Activated T-helper 2 cell treated with anti-CD3 and anti-CD28 coated beads, Interferon-gamma antibody, Interleukin-2, Interleukin-4, amounts not matched to agents 10 μg/mL and 5 μg/mL and 100 μg/mL, durations not matched to agents 14 hours and 24 hours and 36 hours (primary cell): Measurements from ENCODE around the gene MIGA2. TPM values are rescaled to one million over a fixed set of nuclear protein-coding genes. Genes with fewer than 3 reads are reported as not detected.

ENCODE experiments used
- DNase-seq: peaks from one replicate; pipeline ENCODE4 v3.0.0; 2021; ENCODE audit warnings: low spot score
- H3K27ac Mint-ChIP-seq: one replicate; pipeline ENCODE4 v1.8.0; 2021; ENCODE audit warnings: mixed read lengths
- H3K27me3 Mint-ChIP-seq: one replicate; pipeline ENCODE4 v1.8.0; 2021; ENCODE audit warnings: low read depth, mixed read lengths
- H3K36me3 Mint-ChIP-seq: one replicate; pipeline ENCODE4 v1.8.0; 2021; ENCODE audit warnings: low read depth, mixed read lengths
- H3K4me1 Mint-ChIP-seq: one replicate; pipeline ENCODE4 v1.8.0; 2021; ENCODE audit warnings: low read depth, mixed read lengths
- H3K4me3 Mint-ChIP-seq: one replicate; pipeline ENCODE4 v1.8.0; 2021; ENCODE audit warnings: low read depth, mild to moderate bottlenecking, moderate library complexity, mixed read lengths
- H3K9me3 Mint-ChIP-seq: one replicate; pipeline ENCODE4 v1.8.0; 2021; ENCODE audit warnings: mixed read lengths
- intact Hi-C: fragments of 100-400 bp; cut with micrococcal nuclease; formaldehyde crosslinking; loops from one replicate; pipeline ENCODE4 v1.15.1; 2023
- total RNA-seq: library from RNA; stranded (reverse); gene quantifications from 2 replicates; pipeline ENCODE4 v1.2.3, GENCODE V29; 2022

MIGA2 gene
- total RNA-seq, 1 donor from 2014 or later = 41.7 TPM

DNA sequence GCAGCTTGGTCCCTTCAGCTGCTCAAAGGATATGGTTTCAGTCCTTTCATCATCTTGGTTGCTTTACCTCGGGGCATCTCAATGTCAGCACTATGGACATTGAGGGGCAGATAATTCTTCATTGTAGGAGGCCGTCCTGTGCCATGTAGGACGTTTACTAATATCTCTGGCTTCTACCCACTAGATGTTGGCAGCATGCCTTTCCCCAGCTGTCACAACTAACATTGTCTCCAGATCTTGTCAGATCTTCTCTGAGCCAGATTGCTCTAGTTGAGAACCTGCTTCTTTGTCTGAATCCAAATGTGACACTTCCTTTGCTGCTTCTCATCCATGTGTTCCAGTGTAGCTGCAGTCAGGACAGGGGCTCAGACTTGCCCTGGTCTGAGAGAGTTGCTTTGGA is 85.1 kb downstream of the MIGA2 start:
- no peaks in the 10 kb centered on the region for H3K9me3 Mint-ChIP-seq
- DNase-seq = no peak
- no peaks in the 10 kb centered on the region for H3K4me1 Mint-ChIP-seq
- H3K4me3 Mint-ChIP-seq = no peak overlapping the region
- H3K36me3 Mint-ChIP-seq = peaks cover 42% of the 10 kb centered on the region
- intact Hi-C loops = no loop called here
- H3K27me3 Mint-ChIP-seq = no peaks in the 10 kb centered on the region
- H3K27ac Mint-ChIP-seq = no peak overlapping the region

Other genes starting within 250 kb of the MIGA2 start
- gene TBC1D13, start 249.4 kb upstream of the MIGA2 start, total RNA-seq = 20.5 and 24.2 TPM in 2 replicates
- gene ENDOG, start 218.1 kb upstream of the MIGA2 start, total RNA-seq = 19.9 and 21.7 TPM in 2 replicates
- gene SPOUT1, start 206.8 kb upstream of the MIGA2 start, total RNA-seq = 126 and 127 TPM in 2 replicates
- 13.6 and 14.0 TPM in 2 replicates for gene KYAT1, start 154.7 kb upstream of the MIGA2 start, total RNA-seq
- gene LRRC8A, start 154.5 kb upstream of the MIGA2 start, total RNA-seq = 24.9 and 25.4 TPM in 2 replicates
- gene PHYHD1, start 115.6 kb upstream of the MIGA2 start, total RNA-seq = 0.44 and 0.68 TPM in 2 replicates
- gene DOLK, start 89.0 kb upstream of the MIGA2 start, total RNA-seq = 13.0 and 13.3 TPM in 2 replicates
- 161 and 175 TPM in 2 replicates for gene NUP188, start 88.9 kb upstream of the MIGA2 start, total RNA-seq
- 71.5 and 73.4 TPM in 2 replicates for gene SH3GLB2, start 8.3 kb upstream of the MIGA2 start, total RNA-seq
- gene DOLPP1, start 44.5 kb downstream of the MIGA2 start, total RNA-seq = 20.2 and 22.9 TPM in 2 replicates
- 13.6 and 14.3 TPM in 2 replicates for gene CRAT, start 74.2 kb downstream of the MIGA2 start, total RNA-seq
- 106 and 112 TPM in 2 replicates for gene PTPA, start 74.8 kb downstream of the MIGA2 start, total RNA-seq
- 8.6 and 9.3 TPM in 2 replicates for gene IER5L, start 141.6 kb downstream of the MIGA2 start, total RNA-seq